ENCODE data around the gene SPART.
A peak's percentile ranks its signal among the peaks of the same experiment; 100 is the strongest.

SPART gene

GRCh38 chr13:36346222-36347083 is at the start of gene SPART:
TSS of gene SPART (minus strand) at chr13:36346394. CDS start at chr13:36335830, 10,564 bp downstream.
- DNase-seq, result peak; percentile 84

DNA sequence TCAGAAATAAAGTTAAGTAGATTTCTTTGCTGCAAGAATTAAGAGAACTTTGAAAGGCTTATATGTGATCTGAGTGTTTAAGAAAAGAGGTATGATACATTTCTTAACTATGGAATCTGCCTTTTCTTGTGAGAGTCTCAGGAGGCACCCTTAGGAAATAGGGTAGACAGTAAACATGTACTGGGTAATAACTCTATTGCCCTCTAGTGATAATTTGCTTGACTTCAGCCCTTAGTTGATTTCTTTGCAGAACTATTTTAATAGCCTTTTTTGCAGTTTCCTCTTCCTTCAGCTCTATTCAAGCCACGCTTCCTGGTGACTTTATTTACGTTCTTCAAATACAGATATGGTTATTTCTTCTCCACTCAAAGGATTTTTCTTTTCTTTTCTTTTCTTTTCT is 49.1 kb upstream of the SPART start:
- DNase-seq, result no peak

DNA sequence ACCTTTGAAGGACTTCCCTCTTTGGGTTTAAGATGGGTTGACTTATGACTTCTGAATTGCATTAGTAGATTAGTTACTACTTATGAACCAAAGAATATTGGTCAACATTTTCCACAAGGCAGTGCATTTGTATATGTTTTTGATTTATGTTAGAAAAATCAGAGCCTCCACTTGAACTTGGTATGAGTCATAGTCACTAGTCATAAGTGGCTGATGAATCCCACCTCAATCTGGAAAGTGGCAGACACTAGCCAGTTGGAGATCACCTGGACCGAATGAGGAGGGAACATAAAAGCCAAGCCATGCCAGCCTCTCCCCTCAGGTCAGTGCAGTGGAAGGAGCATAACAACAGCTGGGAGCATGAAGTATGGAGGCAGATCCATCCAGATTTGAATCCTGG is 39.3 kb upstream of the SPART start:
- no peak for DNase-seq

- no peak for DNase-seq
These were observed 35.8 kb upstream of the SPART start for GRCh38 chr13:36382030-36382429.

GRCh38 chr13:36377826-36378468 is 31.8 kb upstream of the SPART start:
- DNase-seq, result no peak

DNA sequence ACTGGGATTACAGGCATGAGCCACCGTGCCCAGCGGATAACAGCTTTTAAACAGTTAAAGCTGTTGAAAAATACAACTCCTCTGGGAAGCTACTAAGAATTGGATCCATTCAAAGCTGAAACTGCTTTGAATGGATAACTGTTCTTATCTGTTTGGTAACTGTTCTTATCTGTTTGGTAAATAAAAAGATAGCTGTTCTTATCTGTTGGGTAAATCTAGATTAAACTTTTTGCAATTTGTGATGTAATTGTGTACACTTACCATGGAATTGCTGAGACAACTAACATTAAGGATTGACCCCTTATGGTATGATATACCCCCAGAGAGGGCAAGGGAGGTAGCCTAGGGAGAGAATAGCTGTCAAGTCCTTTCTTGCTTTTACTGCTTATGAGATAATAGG is 27.9 kb upstream of the SPART start:
- no peak for DNase-seq

DNA sequence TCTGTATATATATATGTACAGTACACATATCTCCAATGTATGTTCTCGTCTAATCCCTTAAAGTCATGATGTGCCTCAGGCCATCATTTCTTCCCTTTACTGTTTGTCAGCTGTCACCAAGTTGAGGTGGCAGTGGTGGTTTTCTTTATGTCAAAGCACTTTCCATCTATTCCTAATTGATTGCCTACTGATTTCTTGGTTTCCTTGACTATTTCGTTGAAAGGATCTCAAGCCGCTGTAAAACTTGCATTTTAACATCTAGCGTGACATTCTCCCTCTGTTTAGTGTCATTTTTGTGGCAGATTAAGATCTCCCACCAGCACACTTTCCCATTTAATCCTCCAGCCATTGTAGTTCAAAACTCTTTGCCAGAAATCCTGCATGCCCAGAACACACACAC is 25.0 kb upstream of the SPART start:
- DNase-seq, result no peak

DNA sequence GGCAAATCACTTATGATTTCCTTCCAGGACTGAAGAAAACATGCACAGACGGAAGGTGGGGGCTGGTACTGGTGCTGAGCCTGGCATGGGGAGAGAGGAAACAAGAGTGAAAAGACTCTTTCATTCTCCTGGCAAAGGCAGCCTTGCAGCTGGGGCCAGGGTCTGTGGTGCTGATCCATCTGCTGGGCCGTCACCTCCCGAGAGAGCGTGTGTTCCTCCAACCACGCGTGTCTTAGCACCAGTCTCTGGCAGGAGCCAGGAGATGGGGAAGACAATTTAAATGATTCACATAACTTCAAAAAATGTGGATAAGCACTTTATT is 23.9 kb upstream of the SPART start:
- DNase-seq, result no peak

DNA sequence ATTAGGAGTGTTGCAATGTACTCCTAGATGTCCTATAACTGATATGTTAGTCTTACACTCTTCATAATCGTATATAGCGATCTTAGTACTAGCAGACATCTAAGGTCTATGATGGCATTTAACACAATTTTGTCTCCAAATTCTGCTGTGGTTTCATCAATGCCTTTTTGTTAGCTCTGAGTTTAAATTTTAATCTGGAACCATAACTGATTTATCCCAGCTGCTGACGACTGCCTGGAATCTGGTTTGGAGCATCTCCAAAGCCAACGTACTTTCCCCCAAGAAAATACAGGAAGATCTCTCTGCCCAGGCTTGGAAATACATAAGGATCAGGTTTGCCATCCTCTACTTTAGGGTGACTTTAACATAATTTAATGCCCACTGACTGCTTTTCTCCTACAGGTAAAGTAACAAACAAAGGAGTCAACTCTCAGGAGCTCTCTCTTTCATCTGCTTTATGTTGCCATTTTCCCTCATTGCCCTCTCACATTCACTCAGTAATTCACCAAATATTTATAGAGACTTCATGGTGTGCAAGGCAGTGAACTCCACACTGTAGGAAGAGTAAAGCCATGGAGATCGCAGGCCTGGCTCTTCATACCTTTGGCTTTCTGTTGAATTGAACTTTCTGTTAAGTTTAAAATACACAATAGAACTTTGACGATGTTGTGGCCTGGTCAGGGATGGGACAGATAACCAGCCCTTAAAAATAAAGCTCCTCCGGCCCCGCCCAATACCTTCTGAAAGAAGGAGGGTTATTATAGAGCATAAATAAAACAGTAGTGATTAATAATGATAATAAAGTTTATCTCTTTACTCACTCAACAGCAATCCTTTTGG is 23.3 kb upstream of the SPART start:
- DNase-seq, result no peak

DNA sequence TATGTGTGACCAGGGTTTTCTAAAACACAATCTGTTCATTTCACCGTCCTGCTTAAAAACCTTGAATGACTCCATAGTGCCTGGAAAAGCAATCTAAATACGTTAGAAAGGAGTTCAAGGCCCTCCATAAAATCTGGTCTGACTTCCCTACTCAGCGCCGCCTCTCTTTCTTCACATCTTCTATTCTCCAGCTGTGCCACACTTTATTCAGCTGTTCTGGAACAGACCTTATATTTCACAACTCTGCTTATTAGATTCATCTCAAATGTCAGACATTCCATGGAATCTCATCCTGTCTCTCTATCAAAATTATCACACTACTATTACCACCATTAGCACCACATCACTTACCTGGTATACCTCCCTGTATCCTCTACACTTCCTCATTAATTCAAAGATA is 19.8 kb upstream of the SPART start:
- no peak for DNase-seq

DNA sequence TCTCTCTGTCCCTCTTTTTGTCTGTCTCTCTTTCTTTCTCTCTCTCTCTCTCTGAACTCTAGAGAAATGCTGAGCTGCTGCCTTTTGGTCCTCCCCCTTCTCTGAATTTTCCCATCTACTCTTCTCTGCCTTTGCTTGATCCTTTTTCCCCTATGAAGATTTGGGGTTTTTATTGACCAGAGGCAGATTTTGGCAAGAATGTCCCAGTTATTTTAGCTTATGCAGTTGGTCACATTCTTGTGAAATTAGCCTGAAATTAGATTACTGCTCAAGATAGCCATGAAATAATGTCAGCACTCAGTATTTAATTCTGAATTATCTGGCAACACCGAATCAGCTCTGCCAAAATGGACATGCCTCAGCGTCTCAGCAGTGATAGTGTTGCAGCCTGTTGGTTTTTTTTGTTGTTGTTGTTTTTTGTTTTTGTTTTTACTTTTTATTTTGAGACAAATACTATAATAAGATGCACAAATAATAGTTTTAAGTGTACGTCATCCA is 17.2 kb upstream of the SPART start:
- DNase-seq, result no peak

DNA sequence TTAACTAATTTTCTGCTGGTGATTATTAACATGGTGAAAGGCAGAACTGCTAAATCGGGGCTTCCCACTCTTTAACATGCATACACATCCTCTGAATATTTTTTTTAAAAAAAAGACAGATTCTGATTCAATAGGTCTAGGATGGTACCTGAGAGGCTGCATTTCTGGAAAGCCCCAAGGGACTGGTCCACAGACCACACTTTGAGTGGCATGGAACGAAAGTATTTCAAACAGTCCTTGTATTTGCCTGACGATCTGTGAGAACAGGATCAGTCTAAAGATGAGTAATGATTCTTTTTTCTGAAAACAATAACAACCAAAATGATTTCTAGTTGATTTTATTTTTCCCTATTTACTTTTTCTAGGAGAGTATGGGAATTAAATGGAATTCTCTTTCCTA is 16.7 kb upstream of the SPART start:
- DNase-seq, result no peak

DNA sequence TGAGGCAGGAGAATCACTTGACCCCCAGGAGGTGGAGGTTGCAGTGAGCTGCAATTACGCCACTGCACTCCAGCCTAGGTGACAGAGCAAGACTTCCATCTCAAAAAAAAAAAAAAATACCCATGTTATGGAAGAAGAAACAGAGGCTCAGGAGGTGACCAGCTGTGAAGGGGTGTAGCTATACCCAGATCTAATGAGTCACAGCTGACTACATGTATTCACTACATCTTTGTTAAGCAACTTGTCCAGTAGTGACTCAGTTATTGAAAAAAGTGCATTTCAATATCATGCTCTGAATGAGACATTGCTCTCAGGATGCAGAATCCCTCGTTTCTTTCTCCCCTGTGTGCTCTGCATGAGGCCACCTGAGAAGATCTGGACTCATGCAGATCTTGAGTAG is 16.1 kb upstream of the SPART start:
- DNase-seq, result no peak

GRCh38 chr13:36360903-36361302 is 14.7 kb upstream of the SPART start:
- DNase-seq, result no peak

GRCh38 chr13:36359301-36359950 is 13.2 kb upstream of the SPART start:
- DNase-seq, result no peak

DNA sequence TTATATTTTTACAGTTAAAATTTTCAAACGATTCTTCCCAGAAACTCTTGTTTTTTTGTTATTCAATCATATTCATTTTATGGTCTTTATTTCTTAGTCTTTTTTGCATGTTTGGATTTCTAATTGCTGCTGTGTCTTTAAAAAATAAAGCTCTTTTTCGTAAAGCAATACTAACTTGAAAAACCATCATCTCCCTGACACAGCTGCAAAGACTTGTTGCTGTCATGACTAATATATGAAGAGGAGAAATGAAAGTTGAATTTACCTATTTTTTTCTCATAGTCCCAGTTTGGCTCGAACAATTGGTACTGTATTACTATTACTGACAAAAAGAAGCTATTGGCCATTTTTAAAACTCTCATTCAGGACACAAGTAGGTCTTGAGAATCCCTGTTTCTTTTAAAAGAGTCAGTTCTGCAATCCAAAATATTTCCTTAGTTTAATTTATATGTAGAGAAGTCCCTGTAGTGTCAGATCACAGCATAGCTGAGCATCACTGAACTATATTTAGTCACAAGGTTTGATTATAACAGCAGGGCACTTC is 12.1 kb upstream of the SPART start:
- DNase-seq, result no peak

DNA sequence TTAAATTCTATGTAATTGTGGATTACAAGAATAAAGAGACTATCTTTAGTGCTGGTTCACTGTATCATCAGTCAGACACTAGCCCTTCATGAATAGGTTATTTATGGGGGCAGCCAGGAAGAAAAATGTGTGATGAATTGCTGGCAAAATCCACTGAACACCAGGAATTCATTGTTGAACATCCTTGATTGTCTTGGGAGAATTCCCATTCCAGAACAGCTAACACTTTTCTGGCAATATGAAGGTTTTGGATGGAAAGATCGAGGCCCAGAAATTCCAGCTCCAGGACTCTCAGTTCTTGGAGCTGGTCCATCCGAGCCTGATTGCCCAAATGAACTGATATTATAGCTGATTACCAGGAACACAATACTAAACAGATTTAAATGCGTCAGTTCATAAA is 11.5 kb upstream of the SPART start:
- DNase-seq, result no peak

- no peak for DNase-seq
These were observed 11.0 kb upstream of the SPART start for GRCh38 chr13:36357231-36357630.

- no peak for DNase-seq
These were observed 9.9 kb upstream of the SPART start for GRCh38 chr13:36356058-36356457.

DNA sequence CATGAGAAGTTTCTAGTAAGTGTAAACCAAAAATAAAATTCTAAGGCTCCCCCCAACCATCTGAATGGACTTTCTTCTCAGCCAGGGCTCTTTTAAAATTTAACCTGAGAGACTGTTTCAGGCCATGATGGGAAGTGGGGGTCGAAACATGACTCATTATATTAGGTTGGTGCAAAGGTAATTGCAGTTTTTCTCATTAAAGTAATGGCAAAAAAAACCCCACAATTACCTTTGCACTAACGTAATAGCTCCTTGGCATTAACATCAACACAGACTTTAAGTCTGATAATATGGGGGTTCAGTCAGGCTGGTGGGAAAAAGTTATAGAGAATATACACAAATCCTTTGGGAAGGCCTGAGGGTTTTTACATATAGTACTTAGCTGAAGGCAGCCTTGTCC is 9.4 kb upstream of the SPART start:
- DNase-seq, result no peak

DNA sequence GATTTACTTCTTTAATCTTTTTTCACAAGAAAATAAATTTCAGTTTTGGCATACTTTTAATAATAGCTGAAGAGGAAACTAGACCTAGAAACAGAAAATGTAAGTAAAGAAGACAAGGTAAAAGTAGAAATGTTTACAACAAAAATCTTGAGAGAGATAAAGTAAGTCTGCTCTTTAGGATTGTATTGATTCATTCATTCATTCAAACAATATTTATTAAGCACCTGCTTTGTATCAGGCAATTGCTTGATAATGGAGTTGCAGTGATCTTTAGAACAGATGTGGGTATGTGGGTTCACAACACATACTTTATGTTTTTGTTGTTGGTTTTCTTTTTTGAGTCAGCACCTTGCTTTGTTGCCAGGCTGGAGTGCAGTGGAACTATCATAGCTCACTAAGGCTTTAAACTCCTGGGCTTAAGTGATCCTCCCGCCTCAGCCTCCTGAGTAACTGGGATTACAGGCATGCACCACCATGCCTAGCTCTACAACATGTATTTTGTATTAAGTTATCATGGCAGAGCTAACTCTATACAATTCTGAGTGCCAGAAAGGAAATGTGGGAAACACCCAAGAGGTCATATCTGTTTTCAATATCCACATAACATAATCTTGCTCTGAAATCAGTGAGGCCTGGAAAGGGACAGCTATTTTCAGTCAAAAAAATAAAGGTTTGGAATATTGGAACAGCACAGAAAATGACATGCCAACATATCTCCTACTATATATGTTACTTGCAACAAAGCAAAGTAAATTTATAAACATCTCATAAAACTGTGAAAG is 8.8 kb upstream of the SPART start:
- no peak for DNase-seq

- DNase-seq, result no peak
These were observed 6.8 kb upstream of the SPART start for GRCh38 chr13:36353001-36353400.
